Breast epithelium (tissue), 4 donors: ENCODE data around the gene KCNK17. TPM values are rescaled to one million over a fixed set of nuclear protein-coding genes. Genes with fewer than 3 reads are reported as not detected.

ENCODE experiments used
- DNase-seq, 2 donors: peaks; one replicate each; pipeline ENCODE4 v3.0.0-alpha.2; 2019; ENCODE audit warnings: low spot score in 2 of 2
- H3K27ac ChIP-seq, 2 donors: fragments of 200-600 bp; sonication (generic) in 1 of 2; one replicate each; pipeline ENCODE4 v1.5.1; 2016 to 2019; ENCODE audit warnings: mild to moderate bottlenecking in 1 of 2
- H3K27me3 ChIP-seq, 2 donors: fragments of 200-600 bp; sonication (generic) in 1 of 2; one replicate each; pipeline versions ENCODE4 v1.5.1 to v1.6.0; 2017 to 2019; ENCODE audit warnings: control low read depth in 1 of 2, mild to moderate bottlenecking in 1 of 2
- H3K36me3 ChIP-seq: fragments of 200-600 bp; one replicate; pipeline ENCODE4 v1.5.1; 2019
- H3K4me1 ChIP-seq, 2 donors: fragments of 200-600 bp; sonication (generic); one replicate each; pipeline ENCODE4 v1.5.1; 2016 to 2019; ENCODE audit warnings: control low read depth in 1 of 2
- H3K4me3 ChIP-seq, 3 donors: fragments of 200-600 bp; sonication (generic); 1 replicate in 2 of 3; 2 replicates in 1 of 3; pipeline ENCODE4 v1.5.1; 2016 to 2019; ENCODE audit warnings: mild to moderate bottlenecking in 3 of 3, moderate library complexity in 2 of 3
- H3K9me3 ChIP-seq, 2 donors: fragments of 200-600 bp; sonication (generic) in 1 of 2; one replicate each; pipeline ENCODE4 v1.5.1; 2016 to 2019; ENCODE audit warnings: control low read depth in 1 of 2
- CTCF ChIP-seq, 3 donors: fragments of 450-650 bp; IDR thresholded peaks; one replicate each; pipeline ENCODE4 v1.5.1; 2016 to 2017; ENCODE audit warnings: antibody characterized with exemption in 3 of 3, mild to moderate bottlenecking in 3 of 3, moderate library complexity in 3 of 3
- POLR2A ChIP-seq: fragments of 450-650 bp; IDR thresholded peaks from one replicate; pipeline ENCODE4 v1.6.1; 2016; ENCODE audit warnings: antibody characterized with exemption, mild to moderate bottlenecking, moderate library complexity
- POLR2AphosphoS5 ChIP-seq, 3 donors: sonication (generic); formaldehyde crosslinking; IDR thresholded peaks; one replicate each; pipeline ENCODE4 v1.6.1; 2017; ENCODE audit warnings: antibody characterized with exemption in 3 of 3
- intact Hi-C: fragments of 100-400 bp; cut with DNase I; formaldehyde crosslinking; loops from one replicate; pipeline ENCODE4 v1.15.1; 2023; ENCODE audit warnings: low total_unique reads
- total RNA-seq, 3 donors: library from RNA; depleted of rRNA; stranded (reverse); fragments of >200 nt; gene quantifications; one replicate each; pipeline ENCODE4 v1.1.0, GENCODE V29; 2016

The KCNK17 gene
- total RNA-seq, 3 donors from 2014 or later = 0.16 to 3.2 (median 0.33) TPM

GRCh38 chr6:39256294-39256940 is 57.8 kb downstream of the KCNK17 start:
- H3K4me1 ChIP-seq = no peaks in the 10 kb centered on the region
- H3K4me3 ChIP-seq = no peak overlapping the region
- intact Hi-C loops = no loop called here
- peaks cover 0 to 6% of the 10 kb centered on the region in 2 donors for H3K9me3 ChIP-seq
- TF ChIP-seq POLR2AphosphoS5 (IDR thresholded peaks at IDR 0.05) = no peak
- no peak for TF ChIP-seq CTCF (IDR thresholded peaks at IDR 0.05)
- no peak for TF ChIP-seq POLR2A
- DNase-seq = no peak
- no peaks in the 10 kb centered on the region for H3K36me3 ChIP-seq
- H3K27me3 ChIP-seq = peaks cover 0 to 12% of the 10 kb centered on the region in 2 donors
- no peak overlapping the region for H3K27ac ChIP-seq

GRCh38 chr6:39254999-39255535 is 59.2 kb downstream of the KCNK17 start:
- H3K27ac ChIP-seq = no peak overlapping the region
- intact Hi-C loops = no loop called here
- H3K27me3 ChIP-seq = peaks cover 0 to 5% of the 10 kb centered on the region in 2 donors
- H3K4me1 ChIP-seq = no peaks in the 10 kb centered on the region
- DNase-seq = no peak
- no peaks in the 10 kb centered on the region for H3K36me3 ChIP-seq
- TF ChIP-seq POLR2A (no peak), POLR2AphosphoS5 (IDR thresholded peaks at IDR 0.05) (no peak), CTCF (IDR thresholded peaks at IDR 0.05) (no peak)
- peaks cover 0 to 6% of the 10 kb centered on the region in 2 donors for H3K9me3 ChIP-seq
- no peak overlapping the region for H3K4me3 ChIP-seq

GRCh38 chr6:39251406-39251805 is 62.8 kb downstream of the KCNK17 start:
- Histone ChIP-seq H3K36me3 (no peaks in the 10 kb centered on the region), H3K27me3 (no peaks in the 10 kb centered on the region), H3K4me1 (no peaks in the 10 kb centered on the region), H3K9me3 (peaks cover 0 to 6% of the 10 kb centered on the region in 2 donors), H3K4me3 (no peak overlapping the region), H3K27ac (no peak overlapping the region)
- intact Hi-C loops = no loop called here
- TF ChIP-seq POLR2A (no peak), POLR2AphosphoS5 (IDR thresholded peaks at IDR 0.05) (no peak), CTCF (IDR thresholded peaks at IDR 0.05) (no peak)
- DNase-seq = no peak

GRCh38 chr6:39250507-39250906 is 63.7 kb downstream of the KCNK17 start:
- intact Hi-C loops = no loop called here
- H3K27me3 ChIP-seq = no peaks in the 10 kb centered on the region
- H3K27ac ChIP-seq = no peak overlapping the region

More at GRCh38 chr6:39250507-39250906, 63.7 kb downstream of the KCNK17 start:
- TF ChIP-seq POLR2AphosphoS5 (IDR thresholded peaks at IDR 0.05) = no peak
- TF ChIP-seq POLR2A = no peak
- TF ChIP-seq CTCF (IDR thresholded peaks at IDR 0.05) = no peak
- no peaks in the 10 kb centered on the region for H3K36me3 ChIP-seq
- no peak overlapping the region for H3K4me3 ChIP-seq
- H3K4me1 ChIP-seq = no peaks in the 10 kb centered on the region
- no peak for DNase-seq
- H3K9me3 ChIP-seq = peaks cover 0 to 6% of the 10 kb centered on the region in 2 donors
